ENCODE results near the gene AGBL4.
"Not testable (repeated sequence)": the region's sequence is repeated elsewhere in the genome, so short reads cannot be mapped to it uniquely, and the experiment has no call there.

AGBL4 gene

DNA sequence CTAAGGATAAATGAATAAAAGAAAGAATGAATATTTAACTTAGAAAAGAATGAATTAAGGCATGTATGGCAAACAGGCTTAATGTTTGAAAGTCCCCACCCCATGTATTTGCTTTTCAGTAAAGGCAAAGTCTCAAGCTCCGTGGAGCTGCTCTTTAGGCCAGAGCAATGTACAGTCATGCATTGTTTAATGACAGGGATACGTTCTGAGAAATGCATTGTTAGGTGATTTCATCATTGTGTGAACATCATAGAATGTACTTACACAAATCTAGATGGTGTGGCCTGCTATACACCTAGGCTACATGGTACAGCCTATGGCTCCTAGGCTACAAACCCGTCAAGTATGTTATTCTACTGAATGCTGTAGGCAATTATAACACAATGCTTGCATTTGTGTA, 1500.2 kb downstream of the AGBL4 start:
- no peak for ATAC-seq
- TF ChIP-seq RARB (CRISPR knock-in tag; IDR thresholded peaks at IDR 0.05), result no peak
- no peak for TF ChIP-seq ZNF70 (CRISPR knock-in tag; IDR thresholded peaks at IDR 0.05)
- TF ChIP-seq, protein P1, sequence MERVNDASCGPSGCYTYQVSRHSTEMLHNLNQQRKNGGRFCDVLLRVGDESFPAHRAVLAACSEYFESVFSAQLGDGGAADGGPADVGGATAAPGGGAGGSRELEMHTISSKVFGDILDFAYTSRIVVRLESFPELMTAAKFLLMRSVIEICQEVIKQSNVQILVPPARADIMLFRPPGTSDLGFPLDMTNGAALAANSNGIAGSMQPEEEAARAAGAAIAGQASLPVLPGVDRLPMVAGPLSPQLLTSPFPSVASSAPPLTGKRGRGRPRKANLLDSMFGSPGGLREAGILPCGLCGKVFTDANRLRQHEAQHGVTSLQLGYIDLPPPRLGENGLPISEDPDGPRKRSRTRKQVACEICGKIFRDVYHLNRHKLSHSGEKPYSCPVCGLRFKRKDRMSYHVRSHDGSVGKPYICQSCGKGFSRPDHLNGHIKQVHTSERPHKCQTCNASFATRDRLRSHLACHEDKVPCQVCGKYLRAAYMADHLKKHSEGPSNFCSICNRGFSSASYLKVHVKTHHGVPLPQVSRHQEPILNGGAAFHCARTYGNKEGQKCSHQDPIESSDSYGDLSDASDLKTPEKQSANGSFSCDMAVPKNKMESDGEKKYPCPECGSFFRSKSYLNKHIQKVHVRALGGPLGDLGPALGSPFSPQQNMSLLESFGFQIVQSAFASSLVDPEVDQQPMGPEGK (CRISPR knock-in tag; IDR thresholded peaks at IDR 0.05; ENCODE audit: borderline replicate concordance), result no peak
- no peak for TF ChIP-seq ZC3H10 (CRISPR knock-in tag; IDR thresholded peaks at IDR 0.05)
- TF ChIP-seq PPARA (CRISPR knock-in tag; IDR thresholded peaks at IDR 0.05; ENCODE audit: borderline replicate concordance), result no peak

DNA sequence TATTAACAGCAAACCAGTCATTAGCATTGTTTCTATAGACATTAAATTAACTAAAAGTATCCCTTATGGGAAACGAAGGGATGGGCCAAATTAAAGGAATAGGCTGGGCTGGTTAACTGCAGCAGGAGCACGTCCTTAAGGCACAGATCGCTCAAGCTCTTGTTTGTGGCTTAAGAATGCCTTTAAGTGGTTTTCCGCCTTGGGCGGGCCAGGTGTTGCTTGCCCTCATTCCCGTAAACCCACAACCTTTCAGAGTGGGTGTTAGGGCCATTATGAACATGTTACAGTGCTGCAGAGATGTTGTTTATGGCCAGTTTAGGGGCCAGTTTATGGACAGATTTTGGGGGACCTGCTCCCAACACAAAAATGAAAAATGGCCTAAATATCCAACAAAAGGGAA, 1503.9 kb downstream of the AGBL4 start:
- ATAC-seq, result not testable (repeated sequence)

DNA sequence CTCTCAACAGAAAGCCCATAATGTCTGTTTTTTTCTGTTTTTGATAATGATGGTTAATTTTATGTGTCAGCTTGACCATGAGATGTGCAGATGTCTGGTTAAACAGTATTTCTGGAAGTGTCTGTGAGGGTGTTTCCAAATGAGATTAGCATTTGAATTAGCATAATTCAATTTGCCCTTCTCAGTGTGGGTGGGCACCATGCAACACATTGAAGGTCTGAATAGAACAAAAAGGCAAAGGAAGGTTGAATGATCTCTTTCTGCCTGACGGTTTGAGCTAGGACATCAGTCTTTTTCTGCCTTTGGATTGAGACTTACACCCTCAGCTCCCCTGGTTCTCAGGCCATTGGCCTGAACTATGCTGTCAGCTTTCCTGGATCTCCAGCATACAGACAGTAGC, 1516.9 kb downstream of the AGBL4 start:
- TF ChIP-seq ZFP3 (CRISPR knock-in tag; IDR thresholded peaks at IDR 0.05), result no peak
- no peak for TF ChIP-seq RARB (CRISPR knock-in tag; IDR thresholded peaks at IDR 0.05)
- no peak for TF ChIP-seq PPARA (CRISPR knock-in tag; IDR thresholded peaks at IDR 0.05; ENCODE audit: borderline replicate concordance)
- no peak for TF ChIP-seq ISL1 (CRISPR knock-in tag; IDR thresholded peaks at IDR 0.05)
- ATAC-seq, result no peak

DNA sequence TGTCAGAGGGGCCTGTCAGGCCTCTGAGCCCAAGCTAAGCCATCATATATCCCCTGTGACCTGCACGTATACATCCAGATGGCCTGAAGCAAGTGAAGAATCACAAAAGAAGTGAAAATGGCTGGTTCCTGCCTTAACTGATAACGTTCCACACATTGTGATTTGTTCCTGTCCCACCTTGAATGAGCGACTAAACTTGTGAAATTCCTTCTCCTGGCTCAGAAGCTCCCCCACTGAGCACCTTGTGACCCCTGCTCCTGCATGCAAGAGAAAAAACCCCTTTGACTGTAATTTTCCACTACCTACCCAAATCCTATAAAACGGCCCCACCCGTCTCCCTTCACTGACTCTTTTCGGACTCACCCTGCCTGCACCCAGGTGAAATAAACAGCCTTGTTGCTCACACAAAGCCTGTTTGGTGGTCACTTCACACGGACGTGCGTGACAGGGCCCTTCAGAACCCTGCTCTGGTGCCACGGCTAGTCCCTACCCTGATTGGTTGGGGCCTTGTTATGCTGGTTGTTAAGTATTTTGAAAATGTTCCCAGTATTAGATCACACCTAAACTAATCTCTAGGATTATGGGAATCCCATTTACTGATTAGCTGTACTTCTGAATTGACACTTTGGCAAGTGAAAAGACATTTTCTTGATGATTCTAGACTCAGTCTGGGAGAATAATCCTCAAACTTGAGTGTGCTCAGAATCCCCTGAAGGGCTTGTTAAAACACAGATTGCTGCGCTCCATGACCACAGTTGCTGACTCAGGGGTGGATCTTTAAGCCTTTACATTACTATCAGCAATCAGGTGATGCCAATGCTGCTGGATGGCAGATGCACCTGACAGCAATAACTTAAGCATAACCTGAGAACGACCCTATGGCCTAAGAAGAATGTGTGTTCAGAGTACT, 1523.0 kb downstream of the AGBL4 start:
- no peak for TF ChIP-seq CSDC2 (CRISPR knock-in tag; IDR thresholded peaks at IDR 0.05)
- no peak for TF ChIP-seq RARB (CRISPR knock-in tag; IDR thresholded peaks at IDR 0.05)
- TF ChIP-seq OSR1 (CRISPR knock-in tag; IDR thresholded peaks at IDR 0.05), result no peak
- no peak for TF ChIP-seq ZNF565 (CRISPR knock-in tag; conservative IDR thresholded peaks at IDR 0.05; ENCODE audit: low read depth)
- no peak for TF ChIP-seq ESRRG (CRISPR knock-in tag; IDR thresholded peaks at IDR 0.05)
- TF ChIP-seq ARNTL (CRISPR knock-in tag; IDR thresholded peaks at IDR 0.05; ENCODE audit: borderline replicate concordance, low read depth), result no peak
- TF ChIP-seq GLIS3 (CRISPR knock-in tag; IDR thresholded peaks at IDR 0.05), result no peak
- TF ChIP-seq, protein P1 (CRISPR knock-in tag; IDR thresholded peaks at IDR 0.05; ENCODE audit: borderline replicate concordance), result no peak
- TF ChIP-seq PPARA (CRISPR knock-in tag; IDR thresholded peaks at IDR 0.05; ENCODE audit: borderline replicate concordance), result no peak
- TF ChIP-seq, protein P2, sequence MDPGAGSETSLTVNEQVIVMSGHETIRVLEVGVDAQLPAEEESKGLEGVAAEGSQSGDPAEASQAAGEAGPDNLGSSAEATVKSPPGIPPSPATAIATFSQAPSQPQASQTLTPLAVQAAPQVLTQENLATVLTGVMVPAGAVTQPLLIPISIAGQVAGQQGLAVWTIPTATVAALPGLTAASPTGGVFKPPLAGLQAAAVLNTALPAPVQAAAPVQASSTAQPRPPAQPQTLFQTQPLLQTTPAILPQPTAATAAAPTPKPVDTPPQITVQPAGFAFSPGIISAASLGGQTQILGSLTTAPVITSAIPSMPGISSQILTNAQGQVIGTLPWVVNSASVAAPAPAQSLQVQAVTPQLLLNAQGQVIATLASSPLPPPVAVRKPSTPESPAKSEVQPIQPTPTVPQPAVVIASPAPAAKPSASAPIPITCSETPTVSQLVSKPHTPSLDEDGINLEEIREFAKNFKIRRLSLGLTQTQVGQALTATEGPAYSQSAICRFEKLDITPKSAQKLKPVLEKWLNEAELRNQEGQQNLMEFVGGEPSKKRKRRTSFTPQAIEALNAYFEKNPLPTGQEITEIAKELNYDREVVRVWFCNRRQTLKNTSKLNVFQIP (CRISPR knock-in tag; IDR thresholded peaks at IDR 0.05; ENCODE audit: borderline replicate concordance, low read depth), result no peak
- no peak for TF ChIP-seq ISL1 (CRISPR knock-in tag; IDR thresholded peaks at IDR 0.05)
- no peak for TF ChIP-seq ZC3H10 (CRISPR knock-in tag; IDR thresholded peaks at IDR 0.05)
- TF ChIP-seq TOX (CRISPR knock-in tag; IDR thresholded peaks at IDR 0.05; ENCODE audit: borderline replicate concordance), result no peak
- TF ChIP-seq, protein P3, sequence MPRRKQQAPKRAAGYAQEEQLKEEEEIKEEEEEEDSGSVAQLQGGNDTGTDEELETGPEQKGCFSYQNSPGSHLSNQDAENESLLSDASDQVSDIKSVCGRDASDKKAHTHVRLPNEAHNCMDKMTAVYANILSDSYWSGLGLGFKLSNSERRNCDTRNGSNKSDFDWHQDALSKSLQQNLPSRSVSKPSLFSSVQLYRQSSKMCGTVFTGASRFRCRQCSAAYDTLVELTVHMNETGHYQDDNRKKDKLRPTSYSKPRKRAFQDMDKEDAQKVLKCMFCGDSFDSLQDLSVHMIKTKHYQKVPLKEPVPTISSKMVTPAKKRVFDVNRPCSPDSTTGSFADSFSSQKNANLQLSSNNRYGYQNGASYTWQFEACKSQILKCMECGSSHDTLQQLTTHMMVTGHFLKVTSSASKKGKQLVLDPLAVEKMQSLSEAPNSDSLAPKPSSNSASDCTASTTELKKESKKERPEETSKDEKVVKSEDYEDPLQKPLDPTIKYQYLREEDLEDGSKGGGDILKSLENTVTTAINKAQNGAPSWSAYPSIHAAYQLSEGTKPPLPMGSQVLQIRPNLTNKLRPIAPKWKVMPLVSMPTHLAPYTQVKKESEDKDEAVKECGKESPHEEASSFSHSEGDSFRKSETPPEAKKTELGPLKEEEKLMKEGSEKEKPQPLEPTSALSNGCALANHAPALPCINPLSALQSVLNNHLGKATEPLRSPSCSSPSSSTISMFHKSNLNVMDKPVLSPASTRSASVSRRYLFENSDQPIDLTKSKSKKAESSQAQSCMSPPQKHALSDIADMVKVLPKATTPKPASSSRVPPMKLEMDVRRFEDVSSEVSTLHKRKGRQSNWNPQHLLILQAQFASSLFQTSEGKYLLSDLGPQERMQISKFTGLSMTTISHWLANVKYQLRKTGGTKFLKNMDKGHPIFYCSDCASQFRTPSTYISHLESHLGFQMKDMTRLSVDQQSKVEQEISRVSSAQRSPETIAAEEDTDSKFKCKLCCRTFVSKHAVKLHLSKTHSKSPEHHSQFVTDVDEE (CRISPR knock-in tag; IDR thresholded peaks at IDR 0.05), result no peak
- TF ChIP-seq ZFP3 (CRISPR knock-in tag; IDR thresholded peaks at IDR 0.05), result no peak
- TF ChIP-seq SNAI2 (CRISPR knock-in tag; IDR thresholded peaks at IDR 0.05), result no peak
- TF ChIP-seq, protein P4, sequence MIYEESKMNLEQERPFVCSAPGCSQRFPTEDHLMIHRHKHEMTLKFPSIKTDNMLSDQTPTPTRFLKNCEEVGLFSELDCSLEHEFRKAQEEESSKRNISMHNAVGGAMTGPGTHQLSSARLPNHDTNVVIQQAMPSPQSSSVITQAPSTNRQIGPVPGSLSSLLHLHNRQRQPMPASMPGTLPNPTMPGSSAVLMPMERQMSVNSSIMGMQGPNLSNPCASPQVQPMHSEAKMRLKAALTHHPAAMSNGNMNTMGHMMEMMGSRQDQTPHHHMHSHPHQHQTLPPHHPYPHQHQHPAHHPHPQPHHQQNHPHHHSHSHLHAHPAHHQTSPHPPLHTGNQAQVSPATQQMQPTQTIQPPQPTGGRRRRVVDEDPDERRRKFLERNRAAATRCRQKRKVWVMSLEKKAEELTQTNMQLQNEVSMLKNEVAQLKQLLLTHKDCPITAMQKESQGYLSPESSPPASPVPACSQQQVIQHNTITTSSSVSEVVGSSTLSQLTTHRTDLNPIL (CRISPR knock-in tag; IDR thresholded peaks at IDR 0.05; ENCODE audit: low read depth), result no peak
- no peak for TF ChIP-seq ZNF70 (CRISPR knock-in tag; IDR thresholded peaks at IDR 0.05)
- TF ChIP-seq, protein P5, sequence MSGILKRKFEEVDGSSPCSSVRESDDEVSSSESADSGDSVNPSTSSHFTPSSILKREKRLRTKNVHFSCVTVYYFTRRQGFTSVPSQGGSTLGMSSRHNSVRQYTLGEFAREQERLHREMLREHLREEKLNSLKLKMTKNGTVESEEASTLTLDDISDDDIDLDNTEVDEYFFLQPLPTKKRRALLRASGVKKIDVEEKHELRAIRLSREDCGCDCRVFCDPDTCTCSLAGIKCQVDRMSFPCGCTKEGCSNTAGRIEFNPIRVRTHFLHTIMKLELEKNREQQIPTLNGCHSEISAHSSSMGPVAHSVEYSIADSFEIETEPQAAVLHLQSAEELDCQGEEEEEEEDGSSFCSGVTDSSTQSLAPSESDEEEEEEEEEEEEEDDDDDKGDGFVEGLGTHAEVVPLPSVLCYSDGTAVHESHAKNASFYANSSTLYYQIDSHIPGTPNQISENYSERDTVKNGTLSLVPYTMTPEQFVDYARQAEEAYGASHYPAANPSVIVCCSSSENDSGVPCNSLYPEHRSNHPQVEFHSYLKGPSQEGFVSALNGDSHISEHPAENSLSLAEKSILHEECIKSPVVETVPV (CRISPR knock-in tag; IDR thresholded peaks at IDR 0.05), result no peak

More for the DNA sequence above, 1523.0 kb downstream of the AGBL4 start:
- ATAC-seq, result no peak
